Stimulated activated CD4-positive, alpha-beta T cell treated with anti-CD3 and anti-CD28 coated beads, Interleukin-4, amount 100 ng/mL, for 24 hours (primary cell): Measurements from ENCODE around the gene HMCN2.

Source experiments
- DNase-seq: peaks from one replicate; pipeline ENCODE4 v3.0.0-alpha.2; 2020

Gene HMCN2

DNA sequence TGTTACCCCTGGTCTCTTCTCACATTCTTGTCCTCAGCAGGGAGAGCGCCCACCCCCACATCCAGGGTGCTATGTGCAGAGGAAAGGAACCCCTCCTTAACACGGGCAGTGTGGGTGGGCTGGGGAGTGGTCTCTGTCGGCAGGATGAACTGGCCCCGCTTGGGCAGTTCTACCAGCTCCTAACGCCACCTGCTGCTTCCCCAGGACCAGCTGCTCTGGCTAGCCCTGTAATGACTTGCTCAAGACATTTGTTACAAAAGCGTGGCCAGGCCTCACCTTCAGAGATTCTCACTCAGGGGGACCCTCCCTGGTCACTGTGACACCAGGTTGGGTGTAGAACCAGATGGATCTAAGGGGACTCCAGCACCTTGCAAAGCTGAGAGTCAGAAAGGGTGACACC, 82.4 kb downstream of the HMCN2 start:
- no peak for DNase-seq

DNA sequence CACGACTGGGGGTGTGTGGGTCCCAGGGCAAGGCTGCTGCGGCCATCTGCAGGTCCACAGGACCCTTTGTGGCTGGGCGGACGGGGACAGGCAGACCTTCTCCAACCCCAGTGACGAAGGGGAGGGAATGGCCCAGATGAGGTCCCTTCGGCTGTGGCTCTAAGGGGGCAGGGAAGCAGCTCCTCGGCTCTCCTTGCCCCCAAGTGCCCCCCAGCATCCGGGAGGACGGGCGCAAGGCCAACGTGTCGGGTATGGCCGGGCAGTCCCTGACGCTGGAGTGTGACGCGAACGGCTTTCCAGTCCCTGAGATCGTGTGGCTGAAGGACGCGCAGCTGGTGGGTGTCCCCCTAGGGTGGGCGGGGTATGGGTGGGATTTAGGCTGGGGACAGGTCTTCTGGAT, 82.8 kb downstream of the HMCN2 start:
- no peak for DNase-seq

DNA sequence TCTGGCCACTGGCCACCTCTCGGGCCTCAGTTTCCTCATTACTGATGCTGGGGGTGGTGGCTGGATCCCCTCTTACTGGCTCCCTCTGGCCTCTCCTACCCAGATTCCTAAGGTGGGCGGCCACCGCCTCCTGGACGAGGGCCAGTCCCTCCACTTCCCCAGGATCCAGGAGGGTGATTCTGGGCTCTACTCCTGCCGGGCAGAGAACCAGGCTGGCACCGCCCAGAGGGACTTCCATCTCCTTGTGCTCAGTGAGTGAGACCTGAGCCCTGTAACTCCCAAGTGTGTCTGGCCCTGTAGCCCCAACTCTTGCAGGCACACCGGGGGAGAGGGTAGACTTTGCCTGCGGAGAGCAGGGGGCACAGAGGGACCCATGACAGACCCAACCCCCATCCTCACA, 83.3 kb downstream of the HMCN2 start:
- DNase-seq = no peak

DNA sequence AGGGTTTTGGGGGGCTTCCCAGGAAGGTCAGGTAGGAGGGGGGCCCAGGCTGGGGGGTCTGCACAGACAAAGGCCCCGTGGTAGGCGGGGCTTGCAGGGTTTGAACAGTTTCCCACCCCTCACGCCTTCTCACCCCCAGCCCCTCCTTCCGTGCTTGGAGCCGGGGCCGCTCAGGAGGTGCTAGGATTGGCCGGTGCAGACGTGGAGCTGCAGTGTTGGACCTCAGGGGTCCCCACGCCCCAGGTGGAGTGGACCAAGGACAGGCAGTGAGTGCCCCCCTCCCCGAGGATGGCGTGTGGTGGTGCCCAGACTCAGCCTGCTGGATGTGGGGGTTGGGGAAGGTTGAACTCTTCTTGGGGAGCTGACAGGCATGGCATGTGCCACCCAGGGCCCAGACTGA, 83.8 kb downstream of the HMCN2 start:
- DNase-seq = no peak

DNA sequence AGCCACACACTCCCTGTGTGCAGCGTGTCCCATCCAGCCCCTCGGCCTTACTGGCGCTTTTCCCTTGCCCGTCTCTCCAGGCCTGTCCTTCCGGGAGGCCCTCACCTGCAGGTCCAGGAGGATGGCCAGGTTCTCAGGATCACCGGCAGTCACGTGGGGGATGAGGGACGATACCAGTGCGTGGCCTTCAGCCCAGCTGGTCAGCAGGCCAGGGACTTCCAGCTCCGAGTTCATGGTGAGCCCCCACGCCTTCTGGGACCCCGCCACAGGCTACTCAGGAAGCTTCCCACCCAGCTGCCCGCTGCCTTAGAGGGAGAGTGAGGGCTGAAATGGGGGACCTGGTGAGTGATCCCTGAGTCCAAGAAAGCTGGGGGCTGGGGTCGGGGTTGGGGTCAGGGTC, 85.8 kb downstream of the HMCN2 start:
- no peak for DNase-seq

DNA sequence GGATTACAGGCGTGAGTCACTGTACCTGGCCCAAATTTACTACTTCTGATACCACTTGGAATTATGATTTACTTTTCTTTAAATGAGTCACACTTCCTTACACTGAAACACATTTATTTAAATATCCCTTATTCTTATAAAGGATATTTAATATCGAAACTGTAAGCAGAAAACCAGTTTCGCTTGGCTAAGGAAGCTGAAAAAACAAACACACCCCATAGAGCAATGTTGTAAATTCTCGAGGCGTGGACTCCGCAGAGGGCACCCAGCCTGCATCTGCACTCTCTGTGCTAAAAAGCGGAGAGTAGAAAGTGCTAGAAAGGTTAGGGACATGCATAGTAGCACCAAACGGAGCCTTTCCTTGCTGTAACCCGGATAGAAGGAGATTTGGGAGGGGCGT, 86.5 kb downstream of the HMCN2 start:
- no peak for DNase-seq

DNA sequence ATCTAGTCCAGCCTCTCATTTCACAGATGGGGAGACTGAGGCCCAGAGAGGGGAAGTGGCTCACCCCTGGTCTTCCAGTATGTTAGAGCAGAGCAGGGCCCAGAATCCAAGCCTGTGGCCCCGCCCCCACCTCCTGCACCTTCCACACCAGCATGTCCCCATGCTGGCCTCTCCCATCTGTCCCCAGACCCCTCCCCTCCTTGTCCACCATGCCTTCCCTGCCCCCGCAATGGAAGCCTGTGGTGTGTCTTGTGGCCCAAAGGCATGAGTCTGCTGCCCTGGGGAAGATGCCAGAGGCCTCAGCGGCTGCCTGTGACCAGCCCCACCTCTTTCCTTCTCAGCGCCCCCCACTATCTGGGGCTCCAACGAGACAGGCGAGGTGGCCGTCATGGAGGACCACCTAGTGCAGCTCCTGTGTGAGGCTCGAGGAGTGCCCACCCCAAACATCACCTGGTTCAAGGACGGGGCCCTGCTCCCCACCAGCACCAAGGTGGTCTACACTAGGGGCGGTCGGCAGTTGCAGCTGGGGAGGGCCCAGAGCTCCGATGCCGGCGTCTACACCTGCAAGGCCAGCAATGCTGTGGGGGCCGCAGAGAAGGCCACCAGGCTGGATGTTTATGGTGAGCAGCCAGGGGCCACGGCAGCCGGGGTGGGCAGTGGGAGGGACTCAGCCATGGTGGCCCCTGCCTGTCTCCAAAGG, 87.2 kb downstream of the HMCN2 start:
- no peak for DNase-seq

DNA sequence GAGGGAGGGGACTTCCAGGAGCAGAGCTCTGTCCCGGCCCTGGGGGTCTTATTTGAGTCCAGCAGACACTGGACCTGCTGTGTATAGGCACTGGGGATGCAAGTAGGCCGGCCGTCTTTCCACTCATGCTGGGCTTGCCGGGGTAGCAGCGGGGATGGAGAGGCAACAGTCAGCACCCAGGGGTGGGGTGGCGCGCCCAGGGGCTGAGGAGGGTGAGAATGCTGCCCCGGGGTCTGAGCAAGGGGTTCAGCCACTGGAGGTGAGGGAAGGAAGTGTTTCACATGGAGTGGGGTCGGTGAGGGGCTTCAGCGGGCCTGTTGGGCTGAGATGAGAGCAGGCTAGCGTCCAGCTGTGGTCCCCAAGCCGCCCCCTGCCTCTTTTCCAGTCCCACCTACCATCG, 88.8 kb downstream of the HMCN2 start:
- DNase-seq = no peak

DNA sequence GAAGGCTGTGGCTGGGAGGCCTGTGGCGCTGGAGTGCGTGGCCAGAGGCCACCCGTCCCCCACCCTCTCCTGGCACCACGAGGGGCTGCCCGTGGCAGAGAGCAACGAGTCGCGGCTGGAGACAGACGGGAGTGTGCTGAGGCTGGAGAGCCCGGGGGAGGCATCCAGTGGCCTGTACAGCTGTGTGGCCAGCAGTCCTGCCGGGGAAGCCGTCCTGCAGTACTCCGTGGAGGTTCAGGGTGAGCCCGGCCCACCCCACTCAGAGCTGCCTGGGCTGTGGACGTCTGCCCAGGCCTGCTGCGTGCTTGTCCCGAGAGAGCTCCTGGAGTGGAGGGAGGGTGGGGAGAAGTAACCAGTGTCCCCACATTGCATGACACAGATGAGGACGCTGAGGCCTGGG, 89.2 kb downstream of the HMCN2 start:
- DNase-seq = no peak

DNA sequence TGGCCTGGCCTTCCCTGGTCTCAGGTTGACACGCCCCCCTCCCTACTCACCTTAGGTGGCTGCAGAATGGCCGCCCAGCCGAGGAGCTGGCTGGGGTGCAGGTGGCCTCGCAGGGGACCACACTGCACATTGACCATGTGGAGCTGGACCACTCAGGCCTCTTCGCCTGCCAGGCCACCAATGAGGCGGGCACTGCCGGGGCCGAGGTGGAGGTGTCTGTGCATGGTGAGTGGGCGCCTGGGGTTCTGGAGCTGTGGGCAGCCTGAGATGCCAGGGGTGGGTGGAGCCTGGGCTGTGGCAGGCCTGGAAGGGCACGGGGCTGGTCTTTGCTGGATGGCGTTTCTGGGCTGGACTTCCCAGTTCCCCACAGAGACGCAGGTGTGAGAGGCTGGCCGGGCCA, 90.5 kb downstream of the HMCN2 start:
- no peak for DNase-seq

DNA sequence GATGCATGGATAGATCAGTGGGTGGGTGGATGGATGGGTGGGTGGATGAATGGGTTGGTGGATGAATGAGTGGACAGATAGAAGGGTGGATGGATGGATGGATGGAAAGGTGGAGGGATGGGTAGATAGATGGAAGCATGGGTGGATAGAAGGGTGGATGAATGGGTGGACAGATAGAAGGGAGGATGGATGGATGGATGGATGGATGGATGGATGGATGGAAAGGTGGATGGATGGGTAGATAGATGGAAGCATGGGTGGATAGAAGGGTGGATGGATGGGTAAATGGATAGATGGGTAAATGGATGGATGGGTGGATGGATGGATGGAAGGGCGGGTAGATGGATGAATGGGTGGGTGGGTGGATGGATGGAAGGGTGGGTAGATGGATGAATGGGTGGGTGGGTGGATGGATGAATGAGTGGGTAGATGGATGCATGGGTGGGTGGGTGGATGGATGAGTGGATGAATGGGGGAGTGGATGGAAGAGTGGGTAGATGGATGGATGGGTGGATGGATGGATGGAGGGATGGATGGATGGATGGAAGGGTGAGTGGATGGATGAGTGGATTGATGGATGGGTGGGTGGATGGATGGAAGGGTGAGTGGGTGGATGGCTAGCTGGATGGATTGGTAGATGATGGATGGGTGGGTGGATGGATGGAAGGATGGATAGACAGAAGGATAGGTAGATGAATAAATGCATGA, 91.5 kb downstream of the HMCN2 start:
- DNase-seq = no peak

DNA sequence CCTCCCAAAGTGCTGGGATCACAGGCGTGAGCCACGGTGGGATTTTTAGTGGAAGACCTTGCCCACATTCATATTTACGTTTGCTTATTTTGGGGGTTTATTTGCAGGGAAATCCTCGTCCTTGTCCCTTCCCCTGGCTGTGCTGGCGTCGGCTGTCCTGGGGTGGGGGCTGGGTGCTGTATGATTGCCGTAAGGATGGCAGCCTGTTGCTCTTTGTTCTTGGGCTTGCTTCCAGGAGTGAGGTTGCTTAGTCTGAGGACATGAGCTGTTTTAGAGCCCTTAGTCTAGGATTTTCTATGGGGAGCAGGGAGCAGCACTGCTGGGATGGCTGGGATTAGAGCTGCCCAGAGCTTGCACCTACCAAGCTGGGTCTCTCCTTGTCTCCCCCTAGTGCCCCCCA, 93.4 kb downstream of the HMCN2 start:
- DNase-seq = no peak

DNA sequence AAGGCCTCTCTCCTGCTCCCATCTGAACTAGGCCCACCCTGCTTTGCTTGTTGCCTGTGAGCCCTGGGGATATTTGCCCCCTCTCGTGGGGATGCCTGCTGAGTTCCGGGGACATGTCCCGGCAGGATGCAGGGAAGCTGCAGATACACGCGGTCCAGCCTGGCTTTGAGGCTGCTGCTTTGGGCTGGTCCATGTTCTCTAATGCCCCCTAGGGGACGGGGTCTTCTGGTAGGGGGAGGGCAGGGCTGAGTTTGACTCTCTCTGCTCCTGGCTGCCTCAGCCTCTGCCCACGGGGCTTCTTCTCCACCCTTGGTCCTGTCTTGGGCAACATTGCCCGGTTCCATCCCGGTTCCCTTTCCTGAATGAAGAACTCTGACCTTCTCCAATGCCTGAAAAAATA, 94.3 kb downstream of the HMCN2 start:
- no peak for DNase-seq

DNA sequence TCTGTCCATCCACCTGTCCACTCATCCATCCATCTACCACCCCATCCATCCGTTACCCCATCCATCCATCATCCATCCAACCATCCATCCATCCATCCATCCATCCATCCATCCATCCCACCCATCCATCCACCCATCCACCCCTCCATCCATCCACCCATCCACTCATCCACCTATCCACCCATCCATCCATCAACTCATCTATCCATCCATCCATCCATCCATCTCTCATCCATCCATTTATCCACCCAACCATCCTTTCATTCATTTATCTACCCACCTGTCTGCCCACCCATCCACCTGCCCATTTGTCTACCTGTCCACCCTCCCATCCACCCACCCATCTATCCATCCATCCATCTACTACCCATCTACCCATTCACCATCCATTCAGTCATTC, 95.1 kb downstream of the HMCN2 start:
- DNase-seq = no peak

DNA sequence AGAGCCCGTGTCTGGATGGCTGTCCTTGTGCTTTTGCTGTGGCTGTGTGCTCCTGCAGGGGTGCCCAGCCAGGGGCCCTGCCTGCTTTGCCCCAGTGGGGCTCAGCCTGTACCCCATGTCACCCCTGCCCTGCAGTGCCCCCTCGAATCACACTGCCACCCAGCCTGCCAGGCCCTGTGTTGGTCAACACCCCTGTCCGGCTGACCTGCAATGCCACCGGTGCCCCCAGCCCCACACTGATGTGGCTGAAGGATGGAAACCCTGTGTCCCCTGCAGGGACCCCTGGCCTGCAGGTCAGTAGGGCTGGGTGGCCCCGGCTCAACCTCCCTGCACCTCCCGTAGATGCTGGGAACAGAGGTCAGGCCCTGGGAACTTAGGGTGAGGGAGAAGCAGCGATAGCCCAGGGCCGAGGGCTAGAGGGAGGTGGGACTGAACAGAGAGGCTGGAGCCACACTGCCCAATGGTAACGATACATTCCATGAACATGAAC, 96.4 kb downstream of the HMCN2 start:
- DNase-seq = no peak

DNA sequence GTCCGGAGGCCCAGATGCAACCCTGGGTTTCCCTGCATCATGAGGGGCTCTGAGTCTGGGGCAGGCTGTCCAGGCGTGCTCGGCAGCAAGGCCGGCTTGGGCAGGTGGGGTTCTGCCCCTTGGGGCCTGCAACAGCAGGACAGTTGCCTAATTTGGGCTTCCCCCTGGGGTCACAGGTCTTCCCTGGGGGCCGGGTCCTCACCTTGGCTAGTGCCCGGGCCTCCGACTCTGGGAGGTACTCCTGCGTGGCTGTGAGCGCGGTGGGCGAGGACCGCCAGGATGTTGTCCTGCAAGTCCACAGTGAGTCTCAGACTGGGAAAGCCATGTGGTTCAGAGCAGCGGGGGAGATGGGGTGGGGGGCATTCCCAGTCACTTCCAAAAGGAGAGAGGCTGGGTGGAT, 97.1 kb downstream of the HMCN2 start:
- no peak for DNase-seq

DNA sequence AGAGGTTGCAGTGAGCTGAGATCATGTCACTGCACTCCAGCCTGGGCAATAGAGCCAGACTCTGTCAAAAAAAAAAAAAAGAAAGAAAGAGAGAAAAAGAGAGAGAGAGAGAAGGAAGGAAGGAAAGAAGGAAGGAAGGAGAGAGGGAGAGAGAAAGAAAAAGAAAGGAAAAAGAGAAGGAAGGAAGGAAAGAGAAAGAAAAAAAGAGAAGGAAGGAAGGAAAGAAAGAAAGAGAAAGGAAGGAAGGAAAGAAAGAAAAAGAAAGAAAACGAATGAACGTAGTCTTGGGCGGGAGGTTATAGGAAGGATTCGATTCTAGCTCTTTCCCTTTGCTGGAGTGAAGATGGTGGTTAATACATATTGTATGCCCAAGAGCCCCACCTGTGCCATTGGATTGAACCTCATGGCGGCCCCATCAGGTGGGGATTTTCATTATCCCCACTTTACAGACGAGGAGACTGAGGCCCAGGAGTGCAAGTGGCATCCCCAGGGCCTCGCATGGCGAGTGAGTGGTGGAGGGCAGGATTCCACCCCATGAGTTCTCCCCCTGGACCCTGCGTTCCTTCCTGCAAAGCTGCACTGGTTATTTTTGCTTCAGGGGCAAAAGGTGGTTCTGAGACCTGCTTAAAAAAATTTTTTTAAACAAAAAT, 98.3 kb downstream of the HMCN2 start:
- no peak for DNase-seq

DNA sequence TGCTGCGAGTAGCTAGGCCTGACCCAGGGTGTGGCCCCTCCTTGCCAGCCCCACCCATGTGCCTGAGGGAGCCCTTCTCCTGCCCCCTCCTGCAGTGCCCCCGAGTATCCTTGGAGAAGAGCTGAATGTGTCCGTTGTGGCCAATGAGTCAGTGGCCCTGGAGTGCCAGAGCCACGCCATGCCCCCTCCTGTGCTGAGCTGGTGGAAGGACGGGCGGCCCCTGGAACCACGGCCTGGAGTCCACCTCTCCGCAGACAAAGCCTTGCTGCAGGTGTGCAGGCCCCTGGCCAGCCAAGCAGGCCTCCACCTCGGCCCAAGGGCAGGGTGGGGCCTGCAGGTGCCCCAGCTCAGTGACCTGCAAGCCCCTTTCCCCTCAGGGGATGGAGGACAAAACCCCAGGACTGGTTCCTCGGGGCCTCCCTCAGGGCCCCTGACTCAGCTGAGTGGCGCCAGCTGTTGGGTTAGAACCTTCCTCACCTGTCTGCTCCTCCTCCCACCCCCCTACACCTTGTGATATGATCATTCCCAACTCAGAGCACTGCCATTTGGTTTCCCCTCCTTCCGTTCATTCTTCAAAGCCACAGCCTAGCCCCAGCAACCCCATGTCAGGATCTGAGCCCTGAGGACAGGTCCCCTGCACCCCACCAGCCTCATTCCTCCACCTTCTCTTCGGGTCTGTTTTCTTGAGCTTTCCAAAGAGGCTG, 99.2 kb downstream of the HMCN2 start:
- DNase-seq = no peak

DNA sequence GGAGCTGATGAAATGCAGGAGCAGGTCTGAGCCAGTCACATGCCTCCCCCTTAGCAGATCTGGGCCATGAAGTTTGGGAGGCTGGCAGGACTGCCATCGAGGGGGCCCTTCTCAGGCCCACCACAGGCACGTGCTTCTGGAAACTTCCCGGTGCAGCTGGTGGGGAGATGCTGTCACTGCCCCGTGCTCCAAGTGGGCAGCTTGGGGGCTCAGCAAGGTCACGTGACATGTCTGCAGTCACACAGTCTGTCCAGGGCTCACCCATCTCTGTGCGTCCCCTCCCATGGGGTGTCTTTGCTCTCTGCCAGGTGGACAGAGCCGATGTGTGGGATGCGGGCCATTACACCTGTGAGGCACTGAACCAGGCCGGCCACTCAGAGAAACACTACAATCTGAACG, 99.8 kb downstream of the HMCN2 start:
- no peak for DNase-seq

DNA sequence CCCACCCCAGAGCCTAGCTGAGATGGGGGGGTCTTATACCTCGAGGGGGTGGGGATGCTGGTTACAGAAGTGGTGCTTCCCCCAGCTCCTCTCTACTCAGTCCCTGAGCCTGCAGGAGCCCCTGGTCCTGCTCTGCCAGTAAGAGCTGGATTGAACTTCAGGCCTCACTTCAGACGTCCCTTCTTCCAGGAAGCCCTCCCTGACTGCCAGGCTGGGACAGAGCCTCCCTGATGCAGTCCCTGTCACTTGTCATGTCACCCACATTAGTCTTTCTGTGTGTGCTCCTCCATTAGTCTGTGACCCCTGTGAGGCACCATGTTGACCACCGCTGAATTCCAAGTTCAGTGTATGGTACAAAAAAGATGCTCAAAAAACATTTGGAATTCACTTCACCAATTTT, 100.5 kb downstream of the HMCN2 start:
- no peak for DNase-seq

DNA sequence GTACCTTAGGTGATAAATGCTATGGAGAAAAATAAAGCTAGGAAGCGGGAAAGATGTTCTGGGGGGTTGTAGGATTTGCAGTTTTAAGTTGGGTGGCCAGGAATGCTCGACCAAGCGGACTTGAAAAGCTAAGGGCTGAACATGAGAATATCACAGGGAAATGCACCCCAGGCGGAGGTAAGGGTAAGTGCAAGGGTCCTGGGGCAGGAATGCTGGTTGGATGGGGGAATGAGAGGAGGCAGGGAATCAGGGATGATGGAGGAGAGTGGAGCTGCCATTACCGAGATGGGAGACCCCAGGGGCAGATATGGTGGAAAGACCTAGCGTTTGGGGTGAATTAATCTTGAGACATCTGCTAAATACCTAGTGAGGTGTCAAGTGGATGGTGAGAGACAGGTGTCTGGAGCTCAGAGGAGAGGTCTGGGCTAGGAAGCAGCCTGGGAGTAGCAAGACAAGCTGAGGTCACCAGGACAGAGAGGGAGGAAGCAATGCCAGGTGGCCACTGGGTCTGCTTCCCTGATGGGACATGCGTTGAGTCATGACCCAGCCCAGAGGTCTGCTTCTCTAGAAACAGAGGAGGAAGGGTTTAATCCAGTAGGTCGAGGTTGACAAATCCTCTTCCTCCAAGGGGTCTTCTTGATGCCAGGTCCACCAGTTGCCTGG, 101.5 kb downstream of the HMCN2 start:
- no peak for DNase-seq

DNA sequence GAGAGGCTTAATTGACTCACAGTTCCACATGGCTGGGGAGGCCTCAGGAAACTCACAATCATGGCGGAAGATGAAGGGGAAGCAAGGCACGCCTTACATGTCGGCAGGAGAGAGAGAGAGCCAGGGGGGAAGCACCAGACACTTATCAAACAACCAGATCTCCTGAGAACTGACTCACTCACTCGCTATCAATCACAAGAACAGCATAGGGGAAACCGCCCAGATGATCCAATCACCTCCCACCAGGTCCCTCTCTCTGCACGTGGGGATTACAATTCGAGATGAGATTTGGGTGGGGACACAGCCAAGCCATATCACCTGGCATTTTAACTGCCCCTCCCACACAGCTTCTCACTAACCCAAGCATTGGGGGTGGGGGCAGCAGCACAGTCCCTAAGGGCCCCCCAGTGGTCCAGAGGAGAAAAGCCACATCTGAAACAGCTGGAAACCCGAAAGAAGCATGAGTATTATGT, 103.1 kb downstream of the HMCN2 start:
- DNase-seq = peak; percentile 56

DNA sequence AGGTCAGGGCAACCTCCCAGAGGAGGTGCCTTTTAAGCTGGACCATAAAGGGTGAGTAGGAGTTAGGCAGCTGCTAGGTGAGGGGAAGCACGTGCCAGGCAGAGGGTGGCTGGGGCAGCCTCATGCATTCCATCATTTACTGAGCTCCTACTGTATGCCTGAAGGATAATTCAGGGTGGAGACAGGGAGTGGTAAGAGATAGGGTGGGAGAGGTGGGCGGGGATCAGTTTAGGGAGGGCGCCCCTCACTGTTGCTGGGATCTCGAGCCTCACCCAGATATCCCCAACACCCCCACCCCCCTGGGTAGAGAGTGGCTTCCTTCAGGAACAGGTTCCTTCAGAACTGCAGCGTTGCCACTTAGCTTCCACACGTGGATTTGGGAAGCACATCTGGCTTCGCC, 104.7 kb downstream of the HMCN2 start:
- no peak for DNase-seq
